ENCODE results near the gene CCL21.

DNA sequence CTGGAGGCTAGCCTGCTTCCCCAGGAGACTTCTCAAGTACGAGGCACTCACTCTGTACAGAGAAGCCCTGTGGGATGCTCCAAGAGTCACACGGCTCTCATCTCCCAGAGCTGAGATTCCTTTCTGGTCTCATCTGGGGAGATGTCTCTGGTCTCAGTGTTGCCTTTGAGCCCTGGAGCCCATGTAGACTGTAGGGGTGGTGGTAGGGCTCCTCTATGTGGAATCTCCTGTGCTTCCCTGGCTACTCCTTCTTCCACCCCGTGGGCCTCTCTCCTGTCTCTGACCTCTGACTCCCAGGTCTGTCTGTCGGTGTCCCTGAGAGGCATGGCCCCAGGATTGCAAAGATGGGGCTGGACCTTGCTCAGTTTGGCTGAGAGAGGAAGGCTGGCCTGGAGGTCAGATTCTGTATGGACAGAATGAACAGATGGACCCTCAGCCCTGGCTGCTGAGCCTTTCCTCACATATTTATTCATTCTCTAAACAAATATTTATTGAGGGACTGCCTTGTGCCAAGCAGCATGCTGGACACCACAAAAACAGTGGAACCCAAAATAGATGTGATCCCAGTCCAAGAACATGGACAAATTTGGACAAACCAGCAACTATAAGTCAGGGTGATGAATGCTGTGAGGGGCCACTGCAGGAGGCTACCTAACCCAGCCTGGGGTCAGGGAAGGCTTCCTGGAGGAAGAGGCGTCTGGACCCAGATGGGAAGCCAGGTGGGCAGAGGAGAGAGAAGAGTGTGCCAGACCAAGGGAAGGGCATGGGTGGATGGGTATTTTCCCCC is 21.4 kb downstream of the CCL21 start:
- TF ChIP-seq EGR1 (IDR thresholded peaks at IDR 0.05) = no peak
- no peak for TF ChIP-seq USF1 (IDR thresholded peaks at IDR 0.05)
- no peak for TF ChIP-seq MAX (IDR thresholded peaks at IDR 0.05)
- no peak for TF ChIP-seq TEAD4 (IDR thresholded peaks at IDR 0.05)
- no peak for TF ChIP-seq TCF12 (IDR thresholded peaks at IDR 0.05; ENCODE audit: low read depth)
- TF ChIP-seq CREB1 (IDR thresholded peaks at IDR 0.05; ENCODE audit: low read depth) = no peak
- TF ChIP-seq REST (IDR thresholded peaks at IDR 0.05; ENCODE audit: low read depth) = no peak
- TF ChIP-seq RAD21 (IDR thresholded peaks at IDR 0.05; ENCODE audit: low read depth) = no peak
- TF ChIP-seq YY1 (IDR thresholded peaks at IDR 0.05; ENCODE audit: low read depth) = no peak
- TF ChIP-seq EP300 (IDR thresholded peaks at IDR 0.05; ENCODE audit: borderline replicate concordance) = no peak
- TF ChIP-seq TAF1 (IDR thresholded peaks at IDR 0.05; ENCODE audit: low read depth) = no peak
- no peak for TF ChIP-seq FOXM1 (IDR thresholded peaks at IDR 0.05; ENCODE audit: borderline replicate concordance, low read depth)
- TF ChIP-seq NFIC (IDR thresholded peaks at IDR 0.05) = no peak
